RWPE2 (cell line): ENCODE data around the gene OCA2.

Source experiments
- ATAC-seq: fragments of 200-7000 bp; cut with Tn5 transposase; 3 replicates; pipeline ENCODE4 v1.9.1; 2021; ENCODE audit warnings: low read depth
- DNase-seq: peaks from one replicate; pipeline ENCODE4 v3.0.0-alpha.2; 2020; ENCODE audit warnings: low spot score
- H3K27ac ChIP-seq: fragments of 450-650 bp; 2 replicates; pipeline ENCODE4 v1.5.1; 2017; ENCODE audit warnings: mild to moderate bottlenecking; ENCODE audit not compliant: poor library complexity, severe bottlenecking
- H3K27me3 ChIP-seq: fragments of 250-450 bp; sonication (Bioruptor Pico); 2 replicates; pipeline ENCODE4 v1.5.1; 2021; ENCODE audit warnings: mild to moderate bottlenecking, moderate library complexity; ENCODE audit not compliant: insufficient read depth, poor library complexity, severe bottlenecking
- H3K36me3 ChIP-seq: fragments of 250-450 bp; sonication (Bioruptor Pico); 2 replicates; pipeline ENCODE4 v1.5.1; 2020; ENCODE audit warnings: low read depth, mild to moderate bottlenecking, moderate library complexity
- H3K4me1 ChIP-seq: fragments of 250-450 bp; sonication (Bioruptor Pico); 2 replicates; pipeline ENCODE4 v1.5.1; 2021; ENCODE audit warnings: mild to moderate bottlenecking, moderate library complexity; ENCODE audit not compliant: insufficient read depth, poor library complexity, severe bottlenecking
- H3K4me3 ChIP-seq: fragments of 250-450 bp; sonication (Bioruptor Pico); 2 replicates; pipeline ENCODE4 v1.5.1; 2021; ENCODE audit warnings: mild to moderate bottlenecking, moderate library complexity; ENCODE audit not compliant: severe bottlenecking
- H3K9me3 ChIP-seq: fragments of 250-450 bp; sonication (Bioruptor Pico); 2 replicates; pipeline ENCODE4 v1.5.1; 2021; ENCODE audit warnings: mild to moderate bottlenecking, moderate library complexity; ENCODE audit not compliant: severe bottlenecking
- CTCF ChIP-seq: fragments of 450-650 bp; IDR thresholded peaks from one replicate; pipeline ENCODE4 v1.5.1; 2017; ENCODE audit warnings: mild to moderate bottlenecking, moderate library complexity; ENCODE audit not compliant: poor library complexity, severe bottlenecking

OCA2 gene

GRCh38 chr15:28099555-28100140 is 533 bp upstream of the OCA2 start:
- H3K36me3 ChIP-seq, result no peaks in the 10 kb centered on the region
- no peak overlapping the region for H3K27ac ChIP-seq
- no peaks in the 10 kb centered on the region for H3K4me1 ChIP-seq
- no peaks in the 10 kb centered on the region for H3K9me3 ChIP-seq
- no peak for ATAC-seq
- DNase-seq, result no peak
- no peak overlapping the region for H3K4me3 ChIP-seq
- peaks cover 52% of the 10 kb centered on the region for H3K27me3 ChIP-seq
- TF ChIP-seq CTCF, result no peak

- Histone ChIP-seq H3K27ac (no peak overlapping the region), H3K9me3 (no peaks in the 10 kb centered on the region), H3K27me3 (peaks cover 62% of the 10 kb centered on the region), H3K4me3 (no peak overlapping the region), H3K4me1 (no peaks in the 10 kb centered on the region), H3K36me3 (no peaks in the 10 kb centered on the region)
- no peak for TF ChIP-seq CTCF
- DNase-seq (no peak), ATAC-seq (no peak)
Observed at GRCh38 chr15:28098360-28098765, 752 bp downstream of the OCA2 start.

- no peak overlapping the region for H3K4me3 ChIP-seq
- no peak for ATAC-seq
- no peaks in the 10 kb centered on the region for H3K9me3 ChIP-seq
Observed at GRCh38 chr15:28097656-28098359, 1.3 kb downstream of the OCA2 start.

GRCh38 chr15:28096670-28097431 is 2.3 kb downstream of the OCA2 start:
- H3K36me3 ChIP-seq, result no peaks in the 10 kb centered on the region
- ATAC-seq, result no peak
- H3K27ac ChIP-seq, result no peak overlapping the region
- no peaks in the 10 kb centered on the region for H3K9me3 ChIP-seq
- H3K27me3 ChIP-seq, result peaks cover 62% of the 10 kb centered on the region
- no peak for TF ChIP-seq CTCF
- H3K4me3 ChIP-seq, result peak overlapping the region; percentile 22
- no peak for DNase-seq
- no peaks in the 10 kb centered on the region for H3K4me1 ChIP-seq

More at GRCh38 chr15:28097656-28098359, 1.3 kb downstream of the OCA2 start:
- H3K4me1 ChIP-seq, result no peaks in the 10 kb centered on the region
- no peaks in the 10 kb centered on the region for H3K36me3 ChIP-seq
- H3K27ac ChIP-seq, result no peak overlapping the region
- DNase-seq, result no peak
- TF ChIP-seq CTCF, result no peak
- peaks cover 62% of the 10 kb centered on the region for H3K27me3 ChIP-seq

- no peak for TF ChIP-seq CTCF
- peaks cover 62% of the 10 kb centered on the region for H3K27me3 ChIP-seq
Observed at GRCh38 chr15:28096411-28096669, 2.8 kb downstream of the OCA2 start.

More at GRCh38 chr15:28096411-28096669, 2.8 kb downstream of the OCA2 start:
- DNase-seq (no peak), ATAC-seq (peak; percentile 3; the same call in 2 of the 3 replicates)
- H3K4me1 ChIP-seq, result no peaks in the 10 kb centered on the region
- H3K9me3 ChIP-seq, result no peaks in the 10 kb centered on the region
- peak overlapping the region; percentile 22 for H3K4me3 ChIP-seq
- no peaks in the 10 kb centered on the region for H3K36me3 ChIP-seq
- H3K27ac ChIP-seq, result no peak overlapping the region
